Trophoblast cell (in vitro differentiated cells and primary cell): Measurements from ENCODE around the gene KLF2.

Source experiments
- DNase-seq, 2 donors: peaks; one replicate each; pipeline ENCODE4 v3.0.0-alpha.2; 2016
- H2AFZ ChIP-seq: 2 replicates; pipeline ENCODE4 v1.6.1; 2013; ENCODE audit warnings: low read length, moderate library complexity, mild to moderate bottlenecking; ENCODE audit not compliant: insufficient read depth, poor library complexity
- H2AK5ac ChIP-seq: 2 replicates; pipeline ENCODE4 v1.6.1; 2013; ENCODE audit warnings: mild to moderate bottlenecking, low read length
- H2BK120ac ChIP-seq: 2 replicates; pipeline ENCODE4 v1.6.1; 2013; ENCODE audit warnings: low read length, mild to moderate bottlenecking, moderate library complexity; ENCODE audit not compliant: insufficient read depth, poor library complexity
- H2BK12ac ChIP-seq: 2 replicates; pipeline ENCODE4 v1.6.1; 2013; ENCODE audit warnings: mild to moderate bottlenecking, low read length, moderate library complexity
- H2BK5ac ChIP-seq: 2 replicates; pipeline ENCODE4 v1.6.1; 2013; ENCODE audit warnings: low read length, low read depth, moderate library complexity, mild to moderate bottlenecking; ENCODE audit not compliant: poor library complexity
- H3K14ac ChIP-seq: 2 replicates; pipeline ENCODE4 v1.6.1; 2013; ENCODE audit warnings: mild to moderate bottlenecking, low read length
- H3K18ac ChIP-seq: 2 replicates; pipeline ENCODE4 v1.6.1; 2013; ENCODE audit warnings: mild to moderate bottlenecking, low read length
- H3K23ac ChIP-seq: 2 replicates; pipeline ENCODE4 v1.6.1; 2013; ENCODE audit warnings: low read length
- H3K27ac ChIP-seq: 2 replicates; pipeline ENCODE4 v1.5.1; 2013; ENCODE audit warnings: low read depth, mild to moderate bottlenecking, inconsistent platforms, low read length, moderate library complexity
- H3K27me3 ChIP-seq: 2 replicates; pipeline ENCODE4 v1.6.1; 2013; ENCODE audit warnings: inconsistent platforms, mild to moderate bottlenecking, low read length, moderate library complexity; ENCODE audit not compliant: insufficient read depth
- H3K36me3 ChIP-seq, 2 experiments: 1 replicate in 1 of 2; 2 replicates in 1 of 2; pipeline ENCODE4 v1.6.1; 2013; ENCODE audit warnings: low read length in 2 of 2, mild to moderate bottlenecking in 2 of 2, moderate library complexity in 1 of 2; ENCODE audit not compliant: insufficient read depth in 2 of 2, control insufficient read depth in 1 of 2
- H3K4ac ChIP-seq: 2 replicates; pipeline ENCODE4 v1.6.1; 2013; ENCODE audit warnings: low read depth, mild to moderate bottlenecking, low read length, moderate library complexity
- H3K4me1 ChIP-seq, 2 experiments: 1 replicate in 1 of 2; 2 replicates in 1 of 2; pipeline ENCODE4 v1.6.1; 2013; ENCODE audit warnings: low read length in 2 of 2, mild to moderate bottlenecking in 2 of 2, moderate library complexity in 1 of 2; ENCODE audit not compliant: insufficient read depth in 2 of 2, control insufficient read depth in 1 of 2
- H3K4me2 ChIP-seq: 2 replicates; pipeline ENCODE4 v1.6.1; 2013; ENCODE audit warnings: inconsistent platforms, mild to moderate bottlenecking, low read length, moderate library complexity
- H3K4me3 ChIP-seq: 2 replicates; pipeline ENCODE4 v1.5.1; 2013; ENCODE audit warnings: mild to moderate bottlenecking, low read depth, low read length, inconsistent platforms
- H3K79me1 ChIP-seq: one replicate; pipeline ENCODE4 v1.6.1; 2013; ENCODE audit warnings: low read length
- H3K79me2 ChIP-seq: 2 replicates; pipeline ENCODE4 v1.6.1; 2013; ENCODE audit warnings: low read length, mild to moderate bottlenecking; ENCODE audit not compliant: control insufficient read depth, insufficient read depth, poor library complexity
- H3K9ac ChIP-seq: 2 replicates; pipeline ENCODE4 v1.6.1; 2013; ENCODE audit warnings: mild to moderate bottlenecking, low read length
- H3K9me3 ChIP-seq: 2 replicates; pipeline ENCODE4 v1.6.1; 2013; ENCODE audit warnings: low read depth, mild to moderate bottlenecking, control low read depth, inconsistent platforms, low read length; ENCODE audit not compliant: insufficient read depth
- H4K12ac ChIP-seq: 2 replicates; pipeline ENCODE4 v1.6.1; 2013; ENCODE audit warnings: low read depth, mild to moderate bottlenecking, low read length, moderate library complexity
- H4K8ac ChIP-seq: 2 replicates; pipeline ENCODE4 v1.6.1; 2013; ENCODE audit warnings: low read depth, mild to moderate bottlenecking, low read length, moderate library complexity
- H4K91ac ChIP-seq: one replicate; pipeline ENCODE4 v1.6.1; 2013; ENCODE audit warnings: low read depth, mild to moderate bottlenecking, low read length, moderate library complexity
- WGBS: extraction: QIAGEN DNeasy Blood & Tissue Kit; methylation state at CpG from one replicate; pipeline ENCODE4 v1.1.7; 2013; ENCODE audit warnings: missing lambda C conversion rate; ENCODE audit not compliant: insufficient read length, insufficient coverage; ENCODE audit errors: extremely low coverage; 5-methylcytosine and 5-hydroxymethylcytosine counted together

Gene KLF2

GRCh38 chr19:16326401-16327168 lies 2.0 kb downstream of the KLF2 start:
- Histone ChIP-seq H3K4ac (no peak overlapping the region), H2AK5ac (no peak overlapping the region), H4K91ac (no peak overlapping the region), H2BK5ac (no peak overlapping the region), H3K27ac (no peak overlapping the region), H3K79me1 (no peaks in the 10 kb centered on the region), H3K9ac (no peak overlapping the region), H3K14ac (no peak overlapping the region), H3K27me3 (peaks cover 39% of the 10 kb centered on the region), H3K36me3 (no peaks in the 10 kb centered on the region), H3K4me1 (peaks cover 3 to 9% of the 10 kb centered on the region in 2 experiments), H3K9me3 (no peaks in the 10 kb centered on the region), H2BK120ac (no peak overlapping the region), H3K4me2 (no peak overlapping the region), H3K18ac (no peak overlapping the region), H2AFZ (no peak overlapping the region), H3K4me3 (peak overlapping the region; percentile 12), H4K12ac (no peak overlapping the region), H3K23ac (no peak overlapping the region), H2BK12ac (no peak overlapping the region), H3K79me2 (no peaks in the 10 kb centered on the region), H4K8ac (no peak overlapping the region)
- no CpG with 5 or more reads among the region's 58 CpGs for WGBS
- peak in 1 of 2 donors; percentile 20 for DNase-seq

GRCh38 chr19:16327169-16327475 lies 2.5 kb downstream of the KLF2 start:
- H3K9ac ChIP-seq: no peak overlapping the region
- no peak overlapping the region for H2BK120ac ChIP-seq
- H3K27me3 ChIP-seq: peaks cover 41% of the 10 kb centered on the region
- H4K91ac ChIP-seq: no peak overlapping the region
- no peak overlapping the region for H4K12ac ChIP-seq
- H3K27ac ChIP-seq: no peak overlapping the region
- no peak overlapping the region for H2AFZ ChIP-seq
- H2BK12ac ChIP-seq: no peak overlapping the region
- no peak for DNase-seq
- no peaks in the 10 kb centered on the region for H3K79me2 ChIP-seq
- H2BK5ac ChIP-seq: no peak overlapping the region
- H4K8ac ChIP-seq: no peak overlapping the region
- H3K9me3 ChIP-seq: no peaks in the 10 kb centered on the region
- H3K4ac ChIP-seq: no peak overlapping the region
- H2AK5ac ChIP-seq: no peak overlapping the region
- H3K4me2 ChIP-seq: no peak overlapping the region
- no peak overlapping the region for H3K23ac ChIP-seq
- H3K14ac ChIP-seq: no peak overlapping the region
- H3K18ac ChIP-seq: no peak overlapping the region
- H3K4me3 ChIP-seq: no peak overlapping the region
- no peaks in the 10 kb centered on the region for H3K79me1 ChIP-seq
- H3K4me1 ChIP-seq: peaks cover 3 to 9% of the 10 kb centered on the region in 2 experiments
- WGBS: no CpG with 5 or more reads among the region's 14 CpGs
- H3K36me3 ChIP-seq: no peaks in the 10 kb centered on the region

- no peak overlapping the region for H3K23ac ChIP-seq
- no peaks in the 10 kb centered on the region for H3K79me1 ChIP-seq
- no peak overlapping the region for H2AFZ ChIP-seq
- H4K12ac ChIP-seq: no peak overlapping the region
- no peak overlapping the region for H3K27ac ChIP-seq
- H2AK5ac ChIP-seq: no peak overlapping the region
- no CpG with 5 or more reads among the region's 6 CpGs for WGBS
- H2BK120ac ChIP-seq: no peak overlapping the region
- no peak overlapping the region for H4K91ac ChIP-seq
- H3K4me3 ChIP-seq: no peak overlapping the region
- peaks cover 41% of the 10 kb centered on the region for H3K27me3 ChIP-seq
- DNase-seq: no peak
- H3K36me3 ChIP-seq: no peaks in the 10 kb centered on the region
- no peak overlapping the region for H3K14ac ChIP-seq
- no peak overlapping the region for H4K8ac ChIP-seq
- no peak overlapping the region for H3K18ac ChIP-seq
- no peaks in the 10 kb centered on the region for H3K79me2 ChIP-seq
- H3K4me2 ChIP-seq: no peak overlapping the region
- peaks cover 3 to 9% of the 10 kb centered on the region in 2 experiments for H3K4me1 ChIP-seq
- no peaks in the 10 kb centered on the region for H3K9me3 ChIP-seq
- H3K9ac ChIP-seq: no peak overlapping the region
- H3K4ac ChIP-seq: no peak overlapping the region
- H2BK12ac ChIP-seq: no peak overlapping the region
- no peak overlapping the region for H2BK5ac ChIP-seq
These were observed 2.9 kb downstream of the KLF2 start for GRCh38 chr19:16327501-16327900.

GRCh38 chr19:16327911-16328823 lies 3.5 kb downstream of the KLF2 start:
- no CpG with 5 or more reads among the region's 20 CpGs for WGBS

More at GRCh38 chr19:16327911-16328823, 3.5 kb downstream of the KLF2 start:
- Histone ChIP-seq H3K4me1 (peaks cover 3 to 9% of the 10 kb centered on the region in 2 experiments), H4K91ac (no peak overlapping the region), H3K27me3 (peaks cover 41% of the 10 kb centered on the region), H2AFZ (no peak overlapping the region), H2BK120ac (no peak overlapping the region), H3K4me2 (no peak overlapping the region), H3K9me3 (no peaks in the 10 kb centered on the region), H3K79me1 (no peaks in the 10 kb centered on the region), H3K18ac (no peak overlapping the region), H4K8ac (no peak overlapping the region), H3K4me3 (no peak overlapping the region), H2AK5ac (no peak overlapping the region), H3K23ac (no peak overlapping the region), H3K36me3 (no peaks in the 10 kb centered on the region), H4K12ac (no peak overlapping the region), H2BK5ac (no peak overlapping the region), H3K4ac (no peak overlapping the region), H3K14ac (no peak overlapping the region), H3K9ac (no peak overlapping the region), H2BK12ac (no peak overlapping the region), H3K27ac (no peak overlapping the region), H3K79me2 (no peaks in the 10 kb centered on the region)
- DNase-seq: peak; percentile 49 to 66
